ENCODE data around the gene PSIP1.

The PSIP1 gene

DNA sequence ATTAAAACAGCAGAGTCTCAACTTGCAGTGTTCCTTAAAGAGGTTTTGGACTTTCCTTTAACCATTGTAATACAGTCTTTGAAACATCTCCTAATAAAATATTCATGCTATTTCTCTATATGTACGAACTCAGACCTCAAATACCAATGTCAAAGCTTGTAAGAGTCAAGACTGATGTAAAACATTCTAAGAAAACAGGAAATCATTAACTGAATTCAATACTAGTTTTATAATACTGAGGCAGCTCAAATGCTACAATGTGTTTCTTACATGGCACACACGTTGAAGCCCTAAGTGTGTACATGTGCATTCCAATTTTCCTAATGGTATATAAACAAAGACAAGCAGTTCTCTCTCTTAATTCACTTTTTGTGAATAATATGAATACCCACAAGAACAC lies 11.6 kb downstream of the PSIP1 start:
- no peaks in the 10 kb centered on the region for H3K9me3 ChIP-seq (ENCODE audit: control insufficient read depth, insufficient read depth, low read length)
- peaks cover 3% of the 10 kb centered on the region; the same call in 1 of the 2 replicates for H3K4me1 ChIP-seq (ENCODE audit: control insufficient read depth, low read length)
- H3K4me3 ChIP-seq (ENCODE audit: low read length): no peak overlapping the region
- H3K9me2 ChIP-seq (replicated peaks; ENCODE audit: control insufficient read depth, low read length): no peaks in the 10 kb centered on the region
- peaks cover 5% of the 10 kb centered on the region; the same call in 1 of the 2 replicates for H4K20me1 ChIP-seq (ENCODE audit: control insufficient read depth, insufficient read depth, low read depth, low read length)
- H3K4me2 ChIP-seq (ENCODE audit: low read length): no peak overlapping the region
- H3F3A ChIP-seq (ENCODE audit: control insufficient read depth, insufficient read depth): no peaks in the 10 kb centered on the region
- H3K27ac ChIP-seq (ENCODE audit: low read depth, low read length): no peak overlapping the region
- peaks cover 96% of the 10 kb centered on the region for H3K79me2 ChIP-seq (ENCODE audit: control insufficient read depth, low read length)
- TF ChIP-seq EZH2phosphoT487 (IDR thresholded peaks at IDR 0.05; ENCODE audit: borderline replicate concordance, low read length): no peak
- TF ChIP-seq, protein P1, sequence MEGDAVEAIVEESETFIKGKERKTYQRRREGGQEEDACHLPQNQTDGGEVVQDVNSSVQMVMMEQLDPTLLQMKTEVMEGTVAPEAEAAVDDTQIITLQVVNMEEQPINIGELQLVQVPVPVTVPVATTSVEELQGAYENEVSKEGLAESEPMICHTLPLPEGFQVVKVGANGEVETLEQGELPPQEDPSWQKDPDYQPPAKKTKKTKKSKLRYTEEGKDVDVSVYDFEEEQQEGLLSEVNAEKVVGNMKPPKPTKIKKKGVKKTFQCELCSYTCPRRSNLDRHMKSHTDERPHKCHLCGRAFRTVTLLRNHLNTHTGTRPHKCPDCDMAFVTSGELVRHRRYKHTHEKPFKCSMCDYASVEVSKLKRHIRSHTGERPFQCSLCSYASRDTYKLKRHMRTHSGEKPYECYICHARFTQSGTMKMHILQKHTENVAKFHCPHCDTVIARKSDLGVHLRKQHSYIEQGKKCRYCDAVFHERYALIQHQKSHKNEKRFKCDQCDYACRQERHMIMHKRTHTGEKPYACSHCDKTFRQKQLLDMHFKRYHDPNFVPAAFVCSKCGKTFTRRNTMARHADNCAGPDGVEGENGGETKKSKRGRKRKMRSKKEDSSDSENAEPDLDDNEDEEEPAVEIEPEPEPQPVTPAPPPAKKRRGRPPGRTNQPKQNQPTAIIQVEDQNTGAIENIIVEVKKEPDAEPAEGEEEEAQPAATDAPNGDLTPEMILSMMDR (IDR thresholded peaks at IDR 0.05; ENCODE audit: low read depth, low read length, poor library complexity, severe bottlenecking): no peak
- H3K27me3 ChIP-seq (ENCODE audit: control insufficient read depth, low read length): no peaks in the 10 kb centered on the region
- peaks cover 93% of the 10 kb centered on the region for H3K36me3 ChIP-seq (ENCODE audit: control insufficient read depth, low read length)

DNA sequence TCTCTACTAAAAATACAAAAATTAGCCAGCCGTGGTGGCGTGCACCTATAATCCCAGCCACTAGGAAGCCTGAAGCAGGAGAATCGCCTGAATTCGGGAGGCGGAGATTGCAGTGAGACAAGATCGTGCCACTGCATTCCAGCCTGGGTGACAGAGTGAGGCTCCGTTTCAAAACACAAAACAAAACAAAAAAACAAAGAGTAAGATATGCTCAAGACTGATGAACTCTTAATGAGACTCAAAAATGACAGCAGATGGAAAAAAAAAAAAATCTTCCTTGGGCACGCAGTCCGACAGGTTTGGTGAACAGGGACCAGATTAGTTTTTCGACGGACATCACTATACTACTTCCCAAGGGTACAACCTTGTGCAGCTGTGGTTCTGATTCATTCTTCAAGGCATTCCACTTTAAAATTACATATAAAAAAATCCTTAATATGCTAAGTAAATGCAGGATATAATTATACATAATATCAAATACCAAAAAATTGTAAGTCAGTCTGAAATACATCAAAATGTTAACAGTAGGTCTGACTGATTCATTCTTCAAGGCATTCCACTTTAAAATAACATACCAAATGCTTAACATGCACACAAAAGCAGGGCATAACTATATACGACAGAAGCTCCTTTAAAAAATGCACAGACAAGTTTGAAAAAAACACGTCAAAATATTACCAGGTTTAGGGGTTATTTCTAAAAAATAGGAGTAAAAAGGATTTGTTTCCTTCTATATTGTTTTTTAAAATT lies 12.3 kb downstream of the PSIP1 start:
- TF ChIP-seq EZH2phosphoT487 (IDR thresholded peaks at IDR 0.05; ENCODE audit: borderline replicate concordance, low read length): no peak
- TF ChIP-seq, protein P1 (IDR thresholded peaks at IDR 0.05; ENCODE audit: low read depth, low read length, poor library complexity, severe bottlenecking): no peak
- no peak overlapping the region for H3K4me3 ChIP-seq (ENCODE audit: low read length)
- peaks cover 96% of the 10 kb centered on the region for H3K79me2 ChIP-seq (ENCODE audit: control insufficient read depth, low read length)
- H3K27me3 ChIP-seq (ENCODE audit: control insufficient read depth, low read length): no peaks in the 10 kb centered on the region
- no peaks in the 10 kb centered on the region for H3K9me3 ChIP-seq (ENCODE audit: control insufficient read depth, insufficient read depth, low read length)
- H3K4me1 ChIP-seq (ENCODE audit: control insufficient read depth, low read length): peaks cover 3% of the 10 kb centered on the region; the same call in 1 of the 2 replicates
- H3F3A ChIP-seq (ENCODE audit: control insufficient read depth, insufficient read depth): no peaks in the 10 kb centered on the region
- no peak overlapping the region for H3K27ac ChIP-seq (ENCODE audit: low read depth, low read length)
- H3K9me2 ChIP-seq (replicated peaks; ENCODE audit: control insufficient read depth, low read length): no peaks in the 10 kb centered on the region
- peaks cover 91% of the 10 kb centered on the region for H3K36me3 ChIP-seq (ENCODE audit: control insufficient read depth, low read length)
- peaks cover 5% of the 10 kb centered on the region; the same call in 1 of the 2 replicates for H4K20me1 ChIP-seq (ENCODE audit: control insufficient read depth, insufficient read depth, low read depth, low read length)
- H3K4me2 ChIP-seq (ENCODE audit: low read length): no peak overlapping the region

DNA sequence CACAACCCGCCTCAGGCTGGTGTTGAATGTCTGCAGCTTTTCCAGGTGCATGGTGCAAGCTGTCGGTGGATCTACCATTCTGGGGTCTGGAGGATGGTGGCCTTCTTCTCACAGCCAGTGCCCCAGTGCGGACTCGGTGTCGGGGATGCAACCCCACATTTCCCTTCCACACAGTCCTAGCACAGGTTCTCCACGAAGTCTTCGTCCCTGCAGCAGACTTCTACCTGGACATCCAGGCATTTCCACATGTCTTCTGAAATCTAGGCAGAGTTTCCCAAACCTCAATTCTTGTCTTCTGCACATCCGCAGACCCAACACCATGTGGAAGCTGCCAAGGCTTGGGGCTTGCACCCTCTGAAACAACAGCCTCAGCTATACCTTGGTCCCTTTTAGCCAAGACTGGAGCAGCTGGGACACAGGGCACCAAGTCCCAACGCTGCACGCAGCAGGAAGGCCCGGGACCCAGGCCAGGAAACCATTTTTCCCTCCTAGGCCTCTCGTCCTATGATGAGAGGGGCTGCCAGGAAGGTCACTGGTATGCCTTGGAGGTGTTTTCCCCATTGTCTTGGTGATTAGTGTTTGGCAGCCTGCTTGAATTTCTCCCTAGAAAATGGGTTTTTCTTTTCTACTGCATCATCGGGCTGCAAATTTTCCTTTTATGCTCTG lies 18.2 kb downstream of the PSIP1 start:
- no peaks in the 10 kb centered on the region for H3K27me3 ChIP-seq (ENCODE audit: control insufficient read depth, low read length)
- no peak overlapping the region for H3K4me2 ChIP-seq (ENCODE audit: low read length)
- no peaks in the 10 kb centered on the region for H3K9me2 ChIP-seq (replicated peaks; ENCODE audit: control insufficient read depth, low read length)
- no peak overlapping the region for H3K4me3 ChIP-seq (ENCODE audit: low read length)
- H3K27ac ChIP-seq (ENCODE audit: low read depth, low read length): no peak overlapping the region
- peaks cover 88% of the 10 kb centered on the region for H3K36me3 ChIP-seq (ENCODE audit: control insufficient read depth, low read length)
- no peaks in the 10 kb centered on the region for H3F3A ChIP-seq (ENCODE audit: control insufficient read depth, insufficient read depth)
- H3K79me2 ChIP-seq (ENCODE audit: control insufficient read depth, low read length): peaks cover 77% of the 10 kb centered on the region
- TF ChIP-seq EZH2phosphoT487 (IDR thresholded peaks at IDR 0.05; ENCODE audit: borderline replicate concordance, low read length): no peak
- TF ChIP-seq, protein P1 (IDR thresholded peaks at IDR 0.05; ENCODE audit: low read depth, low read length, poor library complexity, severe bottlenecking): no peak
- peaks cover 3% of the 10 kb centered on the region; the same call in 1 of the 2 replicates for H3K9me3 ChIP-seq (ENCODE audit: control insufficient read depth, insufficient read depth, low read length)
- H4K20me1 ChIP-seq (ENCODE audit: control insufficient read depth, insufficient read depth, low read depth, low read length): no peaks in the 10 kb centered on the region
- H3K4me1 ChIP-seq (ENCODE audit: control insufficient read depth, low read length): no peaks in the 10 kb centered on the region
